Measurements from ENCODE around the gene SPATS2L. TPM values are rescaled to one million over a fixed set of nuclear protein-coding genes. Genes with fewer than 3 reads are reported as not detected.
A peak's percentile ranks its signal among the peaks of the same experiment; 100 is the strongest.

Gene SPATS2L
- total RNA-seq, 2 donors from 2014 or later: 40.3 to 89.9 TPM

- DNase-seq: no peak
- no peaks in the 10 kb centered on the region for H3K9me3 ChIP-seq (ENCODE audit: control insufficient read depth, low read length)
- no peak overlapping the region for H3K27ac Mint-ChIP-seq
- 83 to 98% methylated on average over 1 to 2 of the region's 2 CpGs for WGBS, 2 experiments (ENCODE audit: insufficient coverage in 1 of 2, insufficient read length in 1 of 2)
- H3K36me3 ChIP-seq (ENCODE audit: control insufficient read depth, insufficient read depth, low read length): no peaks in the 10 kb centered on the region
- H3K9ac ChIP-seq (ENCODE audit: extremely low read depth, low read length, poor library complexity, severe bottlenecking): no peak overlapping the region
- TF ChIP-seq CTCF (conservative IDR thresholded peaks at IDR 0.05): no peak
- peaks cover 16% of the 10 kb centered on the region for H3K36me3 Mint-ChIP-seq (ENCODE audit: low read depth)
- H3K9me3 Mint-ChIP-seq: no peaks in the 10 kb centered on the region
- H3K27me3 Mint-ChIP-seq (ENCODE audit: insufficient read depth): no peaks in the 10 kb centered on the region
- no peaks in the 10 kb centered on the region for H3K27me3 ChIP-seq (ENCODE audit: control insufficient read depth, insufficient read depth, low read length, poor library complexity, severe bottlenecking)
- no peak overlapping the region for H3K27ac ChIP-seq (ENCODE audit: low read depth, low read length)
- H3K4me3 Mint-ChIP-seq: no peak overlapping the region
- no peak overlapping the region for H3K4me3 ChIP-seq (ENCODE audit: low read length)
- H3K4me1 ChIP-seq (ENCODE audit: control insufficient read depth, insufficient read depth, low read length): peaks cover 14% of the 10 kb centered on the region
- peaks cover 46% of the 10 kb centered on the region for H3K4me1 Mint-ChIP-seq
These were observed 47.4 kb downstream of the SPATS2L start for GRCh38 chr2:200353874-200354273.

GRCh38 chr2:200354833-200355751 is 48.6 kb downstream of the SPATS2L start:
- peaks cover 6% of the 10 kb centered on the region for H3K36me3 Mint-ChIP-seq (ENCODE audit: low read depth)
- no peaks in the 10 kb centered on the region for H3K27me3 Mint-ChIP-seq (ENCODE audit: insufficient read depth)
- H3K27ac Mint-ChIP-seq: peak overlapping the region; percentile 7
- WGBS, 2 experiments (ENCODE audit: insufficient coverage in 1 of 2, insufficient read length in 1 of 2): 90 to 92% methylated on average over 2 to 11 of the region's 11 CpGs
- Histone ChIP-seq H3K9me3 (ENCODE audit: control insufficient read depth, low read length) (no peaks in the 10 kb centered on the region), H3K9ac (ENCODE audit: extremely low read depth, low read length, poor library complexity, severe bottlenecking) (no peak overlapping the region), H3K27ac (ENCODE audit: low read depth, low read length) (no peak overlapping the region), H3K4me1 (ENCODE audit: control insufficient read depth, insufficient read depth, low read length) (peaks cover 22% of the 10 kb centered on the region), H3K36me3 (ENCODE audit: control insufficient read depth, insufficient read depth, low read length) (no peaks in the 10 kb centered on the region), H3K4me3 (ENCODE audit: low read length) (no peak overlapping the region), H3K27me3 (ENCODE audit: control insufficient read depth, insufficient read depth, low read length, poor library complexity, severe bottlenecking) (no peaks in the 10 kb centered on the region)
- H3K4me1 Mint-ChIP-seq: peaks cover 55% of the 10 kb centered on the region
- H3K4me3 Mint-ChIP-seq: no peak overlapping the region
- no peak for DNase-seq
- H3K9me3 Mint-ChIP-seq: no peaks in the 10 kb centered on the region
- no peak for TF ChIP-seq CTCF (conservative IDR thresholded peaks at IDR 0.05)

- Histone ChIP-seq H3K27ac (ENCODE audit: low read depth, low read length) (peak overlapping the region; percentile 49), H3K9ac (ENCODE audit: extremely low read depth, low read length, poor library complexity, severe bottlenecking) (no peak overlapping the region), H3K4me3 (ENCODE audit: low read length) (no peak overlapping the region), H3K9me3 (ENCODE audit: control insufficient read depth, low read length) (no peaks in the 10 kb centered on the region), H3K27me3 (ENCODE audit: control insufficient read depth, insufficient read depth, low read length, poor library complexity, severe bottlenecking) (no peaks in the 10 kb centered on the region), H3K4me1 (ENCODE audit: control insufficient read depth, insufficient read depth, low read length) (peaks cover 23% of the 10 kb centered on the region), H3K36me3 (ENCODE audit: control insufficient read depth, insufficient read depth, low read length) (no peaks in the 10 kb centered on the region)
- 80 to 86% methylated on average over 1 of the region's 1 CpG for WGBS, 2 experiments (ENCODE audit: insufficient coverage in 1 of 2, insufficient read length in 1 of 2)
- H3K27ac Mint-ChIP-seq: no peak overlapping the region
- no peak overlapping the region for H3K4me3 Mint-ChIP-seq
- peaks cover 61% of the 10 kb centered on the region for H3K4me1 Mint-ChIP-seq
- DNase-seq: no peak
- no peaks in the 10 kb centered on the region for H3K9me3 Mint-ChIP-seq
- H3K36me3 Mint-ChIP-seq (ENCODE audit: low read depth): no peaks in the 10 kb centered on the region
- TF ChIP-seq CTCF (conservative IDR thresholded peaks at IDR 0.05): no peak
- no peaks in the 10 kb centered on the region for H3K27me3 Mint-ChIP-seq (ENCODE audit: insufficient read depth)
These were observed 49.8 kb downstream of the SPATS2L start for GRCh38 chr2:200356321-200356720.

All from endodermal cell (in vitro differentiated cells).